Esophagus muscularis mucosa (tissue), 4 donors: ENCODE data around the gene NRROS. TPM values are rescaled to one million over a fixed set of nuclear protein-coding genes. Genes with fewer than 3 reads are reported as not detected.

Experiments
- DNase-seq: peaks from one replicate; pipeline ENCODE4 v3.0.0-alpha.2; 2017; ENCODE audit errors: extremely low spot score
- H3K27ac ChIP-seq, 4 donors: fragments of 200-600 bp; sonication (generic); replicated peaks in 1 of 4; 1 replicate in 3 of 4; 2 replicates in 1 of 4; pipeline ENCODE4 v1.5.1; 2016 to 2019; ENCODE audit warnings: mild to moderate bottlenecking in 1 of 4
- H3K27me3 ChIP-seq, 4 donors: fragments of 200-600 bp; sonication (generic); one replicate each; pipeline versions ENCODE4 v1.5.1 to v1.6.0; 2016 to 2019
- H3K36me3 ChIP-seq, 4 donors: fragments of 200-600 bp; sonication (generic); one replicate each; pipeline ENCODE4 v1.5.1; 2016 to 2019
- H3K4me1 ChIP-seq, 4 donors: fragments of 200-600 bp; sonication (generic); one replicate each; pipeline ENCODE4 v1.5.1; 2016 to 2019
- H3K4me3 ChIP-seq, 4 donors: fragments of 200-600 bp; sonication (generic); 1 replicate in 2 of 4; 2 replicates in 2 of 4; pipeline ENCODE4 v1.5.1; 2016 to 2019; ENCODE audit warnings: mild to moderate bottlenecking in 4 of 4, moderate library complexity in 1 of 4
- H3K9me3 ChIP-seq, 4 donors: fragments of 200-600 bp; sonication (generic); 1 replicate in 3 of 4; 2 replicates in 1 of 4; pipeline ENCODE4 v1.5.1; 2016 to 2019
- EP300 ChIP-seq: sonication (generic); formaldehyde crosslinking; IDR thresholded peaks from one replicate; pipeline ENCODE4 v1.6.1; 2017; ENCODE audit warnings: antibody characterized with exemption
- POLR2A ChIP-seq: fragments of 450-650 bp; IDR thresholded peaks from one replicate; pipeline ENCODE4 v1.6.1; 2017; ENCODE audit warnings: antibody characterized with exemption, moderate library complexity, mild to moderate bottlenecking, low read depth
- POLR2AphosphoS5 ChIP-seq, 2 donors: sonication (generic); formaldehyde crosslinking; IDR thresholded peaks; one replicate each; pipeline ENCODE4 v1.6.1; 2017; ENCODE audit warnings: antibody characterized with exemption in 2 of 2
- WGBS: methylation state at CpG from one replicate; pipeline ENCODE4 v1.1.5; 2018; 5-methylcytosine and 5-hydroxymethylcytosine counted together
- intact Hi-C: fragments of 100-400 bp; cut with DNase I; formaldehyde crosslinking; loops from one replicate; pipeline ENCODE4 v1.15.1; 2023
- total RNA-seq, 4 donors: library from RNA; depleted of rRNA; stranded (reverse); fragments of >200 nt; gene quantifications; one replicate each; pipeline versions ENCODE4 v1.1.0 to v1.2.1, GENCODE V29; 2016
- TF ChIP-seq, protein P1 (sequence below), 3 experiments: fragments of 200-600 bp in 2 of 3; fragments of 450-650 bp in 1 of 3; sonication (generic) in 2 of 3; IDR thresholded peaks; one replicate each; pipeline ENCODE4 v1.5.1; 2017 to 2019; ENCODE audit warnings: antibody characterized with exemption in 3 of 3, mild to moderate bottlenecking in 2 of 3, moderate library complexity in 1 of 3

The NRROS gene
- total RNA-seq, 4 donors from 2014 or later = 6.2 to 8.5 (median 7.3) TPM

DNA sequence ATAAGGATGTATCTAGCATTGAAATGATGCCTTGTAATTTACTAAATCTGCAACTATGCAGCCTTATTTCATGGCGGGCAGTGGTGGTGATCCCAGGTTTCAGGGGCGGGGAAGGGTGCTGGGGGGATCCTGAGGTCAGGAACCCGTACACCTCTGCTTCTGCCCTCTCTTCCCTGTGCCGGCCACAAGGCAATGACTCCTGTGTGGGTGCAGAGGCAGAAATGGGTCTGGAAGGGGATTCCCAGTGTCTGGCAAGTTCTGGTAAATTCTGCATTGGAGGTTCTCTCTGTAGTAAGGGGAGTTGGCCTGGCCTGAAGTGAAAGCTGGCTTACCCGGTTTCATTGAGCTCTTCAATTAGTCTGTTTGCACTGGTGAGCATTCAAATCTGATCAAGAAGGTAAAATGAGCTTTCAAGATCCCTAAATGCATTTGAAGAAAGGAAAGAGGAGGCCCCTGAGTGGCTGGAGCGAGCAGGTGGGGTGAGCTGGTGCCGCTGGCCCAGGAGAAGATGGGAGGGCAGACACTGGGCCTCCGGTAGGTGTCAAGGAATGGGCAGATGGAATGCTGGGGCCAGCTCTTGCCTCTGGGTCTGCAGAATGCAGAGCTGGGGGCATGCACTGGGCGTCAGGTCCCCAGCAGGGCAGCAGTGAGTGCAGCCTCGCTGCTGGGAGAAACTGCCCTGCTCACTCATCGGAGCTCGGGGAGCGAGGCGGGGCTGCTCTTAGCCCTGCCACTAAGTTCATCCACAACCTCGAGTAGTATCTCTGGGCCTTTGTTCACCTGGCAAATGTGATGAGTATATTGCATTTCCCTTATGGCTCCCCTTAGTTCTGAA is 13.7 kb downstream of the NRROS start:
- Histone ChIP-seq H3K27me3 (no peaks in the 10 kb centered on the region), H3K4me1 (peaks cover 20 to 32% (median 27%) of the 10 kb centered on the region in 4 donors), H3K4me3 (no peak overlapping the region), H3K36me3 (peaks cover 16 to 28% (median 23%) of the 10 kb centered on the region in 4 donors), H3K27ac (no peak overlapping the region), H3K9me3 (no peaks in the 10 kb centered on the region)
- no peak for DNase-seq
- 84% methylated on average over 15 of the region's 15 CpGs for WGBS
- no peak for TF ChIP-seq EP300
- no peak for TF ChIP-seq POLR2A
- TF ChIP-seq, protein P1, sequence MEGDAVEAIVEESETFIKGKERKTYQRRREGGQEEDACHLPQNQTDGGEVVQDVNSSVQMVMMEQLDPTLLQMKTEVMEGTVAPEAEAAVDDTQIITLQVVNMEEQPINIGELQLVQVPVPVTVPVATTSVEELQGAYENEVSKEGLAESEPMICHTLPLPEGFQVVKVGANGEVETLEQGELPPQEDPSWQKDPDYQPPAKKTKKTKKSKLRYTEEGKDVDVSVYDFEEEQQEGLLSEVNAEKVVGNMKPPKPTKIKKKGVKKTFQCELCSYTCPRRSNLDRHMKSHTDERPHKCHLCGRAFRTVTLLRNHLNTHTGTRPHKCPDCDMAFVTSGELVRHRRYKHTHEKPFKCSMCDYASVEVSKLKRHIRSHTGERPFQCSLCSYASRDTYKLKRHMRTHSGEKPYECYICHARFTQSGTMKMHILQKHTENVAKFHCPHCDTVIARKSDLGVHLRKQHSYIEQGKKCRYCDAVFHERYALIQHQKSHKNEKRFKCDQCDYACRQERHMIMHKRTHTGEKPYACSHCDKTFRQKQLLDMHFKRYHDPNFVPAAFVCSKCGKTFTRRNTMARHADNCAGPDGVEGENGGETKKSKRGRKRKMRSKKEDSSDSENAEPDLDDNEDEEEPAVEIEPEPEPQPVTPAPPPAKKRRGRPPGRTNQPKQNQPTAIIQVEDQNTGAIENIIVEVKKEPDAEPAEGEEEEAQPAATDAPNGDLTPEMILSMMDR (IDR thresholded peaks at IDR 0.05) = no peak
- no peak for TF ChIP-seq POLR2AphosphoS5 (IDR thresholded peaks at IDR 0.05)
- intact Hi-C loops = no loop called here

DNA sequence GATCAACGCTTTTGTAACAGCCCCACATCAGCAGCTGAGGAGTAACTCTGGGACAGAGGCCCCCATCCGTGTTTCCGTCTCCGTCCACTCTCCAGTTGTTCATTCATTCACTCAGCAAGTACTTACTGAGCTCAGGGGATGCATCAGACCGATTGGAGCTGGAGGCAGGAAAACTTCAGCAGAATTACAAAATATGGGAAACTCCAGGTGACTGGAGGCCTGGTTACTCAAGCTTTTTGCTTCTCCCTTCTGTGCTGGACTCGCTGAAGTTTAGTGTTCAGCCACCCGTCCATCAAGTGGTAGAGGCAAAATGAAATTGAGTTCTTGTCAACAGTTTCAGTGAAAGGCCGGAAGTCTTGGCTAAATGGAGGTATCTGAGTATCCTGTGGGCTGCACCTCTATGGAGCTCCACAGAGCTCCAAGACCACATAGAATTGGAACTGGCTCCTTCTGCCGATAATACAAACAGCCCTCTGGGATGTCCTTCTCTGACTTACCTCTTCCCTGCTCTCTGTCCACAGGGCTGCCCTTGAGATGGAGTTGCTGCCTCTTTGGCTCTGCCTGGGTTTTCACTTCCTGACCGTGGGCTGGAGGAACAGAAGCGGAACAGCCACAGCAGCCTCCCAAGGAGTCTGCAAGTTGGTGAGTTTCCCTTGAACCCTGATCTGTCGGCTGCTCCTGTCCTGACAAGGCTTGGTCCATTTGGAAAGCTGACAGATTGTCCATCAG is 14.7 kb downstream of the NRROS start:
- no peak overlapping the region for H3K4me3 ChIP-seq
- peaks cover 20 to 32% (median 27%) of the 10 kb centered on the region in 4 donors for H3K4me1 ChIP-seq
- peaks cover 16 to 30% (median 23%) of the 10 kb centered on the region in 4 donors for H3K36me3 ChIP-seq
- 85% methylated on average over 9 of the region's 12 CpGs for WGBS
- intact Hi-C loops = no loop called here
- TF ChIP-seq POLR2AphosphoS5 (IDR thresholded peaks at IDR 0.05) (no peak), POLR2A (no peak), EP300 (no peak)
- TF ChIP-seq, protein P1 (IDR thresholded peaks at IDR 0.05) = no peak
- H3K9me3 ChIP-seq = no peaks in the 10 kb centered on the region
- DNase-seq = no peak
- H3K27ac ChIP-seq = no peak overlapping the region
- no peaks in the 10 kb centered on the region for H3K27me3 ChIP-seq

DNA sequence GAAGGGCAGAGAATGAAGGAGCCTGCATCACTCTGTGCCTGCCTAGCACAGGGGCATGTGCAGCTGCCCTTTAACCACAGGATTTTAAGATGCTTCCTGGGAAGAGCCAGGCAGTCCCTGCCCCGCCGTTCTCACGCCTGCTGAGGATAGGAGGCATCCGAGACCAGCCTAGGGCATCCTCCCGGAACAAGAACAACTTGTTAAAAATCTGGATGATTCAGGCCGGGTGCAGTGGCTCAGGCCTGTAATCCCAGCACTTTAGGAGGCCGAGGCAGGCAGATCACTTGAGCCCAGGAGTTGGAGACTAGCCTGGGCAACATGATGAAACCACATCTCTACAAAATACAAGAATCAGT is 15.2 kb downstream of the NRROS start:
- TF ChIP-seq, protein P1 (IDR thresholded peaks at IDR 0.05) = no peak
- TF ChIP-seq POLR2AphosphoS5 (IDR thresholded peaks at IDR 0.05) (no peak), POLR2A (no peak), EP300 (no peak)
- intact Hi-C loops = no loop called here
- peaks cover 20 to 32% (median 27%) of the 10 kb centered on the region in 4 donors for H3K4me1 ChIP-seq
- H3K36me3 ChIP-seq = peaks cover 16 to 31% (median 24%) of the 10 kb centered on the region in 4 donors
- DNase-seq = no peak
- no peak overlapping the region for H3K4me3 ChIP-seq
- WGBS = 94% methylated on average over 7 of the region's 7 CpGs
- H3K27me3 ChIP-seq = no peaks in the 10 kb centered on the region
- no peak overlapping the region for H3K27ac ChIP-seq
- H3K9me3 ChIP-seq = no peaks in the 10 kb centered on the region

DNA sequence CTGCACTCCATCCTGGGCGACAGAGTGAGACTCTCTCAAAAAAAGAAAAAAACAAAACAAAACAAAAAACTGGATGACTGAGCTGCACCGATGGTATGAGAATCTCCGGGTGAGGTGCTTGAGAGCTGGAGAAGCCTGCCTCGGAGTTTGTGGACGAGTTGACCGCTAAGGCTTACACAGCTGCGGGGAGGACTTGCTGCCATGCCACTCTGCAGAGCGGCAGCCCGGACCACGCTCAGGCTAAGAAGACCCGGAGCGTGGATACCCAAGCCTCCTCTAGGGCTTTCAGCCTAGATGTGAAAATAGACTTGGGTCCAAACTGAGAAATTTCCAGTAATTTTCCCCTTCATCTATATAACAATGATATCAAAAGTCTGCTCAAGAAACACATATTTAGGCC is 16.0 kb downstream of the NRROS start:
- Histone ChIP-seq H3K9me3 (no peaks in the 10 kb centered on the region), H3K27ac (no peak overlapping the region), H3K4me3 (no peak overlapping the region), H3K4me1 (peaks cover 15 to 26% (median 22%) of the 10 kb centered on the region in 4 donors), H3K36me3 (peaks cover 16 to 38% (median 24%) of the 10 kb centered on the region in 4 donors), H3K27me3 (no peaks in the 10 kb centered on the region)
- 92% methylated on average over 12 of the region's 12 CpGs for WGBS
- intact Hi-C loops = no loop called here
- DNase-seq = no peak
- TF ChIP-seq POLR2A (no peak), EP300 (no peak), POLR2AphosphoS5 (IDR thresholded peaks at IDR 0.05) (no peak)
- TF ChIP-seq, protein P1 (IDR thresholded peaks at IDR 0.05) = no peak
